Aorta (tissue), 5 donors: ENCODE results near the gene SYNCRIP. TPM values are rescaled to one million over a fixed set of nuclear protein-coding genes. Genes with fewer than 3 reads are reported as not detected.
"Not testable (repeated sequence)": the region's sequence is repeated elsewhere in the genome, so short reads cannot be mapped to it uniquely, and the experiment has no call there.

Experiments used
- ATAC-seq: fragments of 200-7000 bp; cut with Tn5 transposase; one replicate; pipeline ENCODE4 v1.9.1; 2022; ENCODE audit warnings: moderate library complexity; ENCODE audit not compliant: low FRiP score
- DNase-seq, 2 donors: peaks; one replicate each; pipeline ENCODE4 v3.0.0-alpha.2; 2020
- H3K27ac ChIP-seq, 2 donors: one replicate each; pipeline ENCODE4 v1.5.1; 2013; ENCODE audit warnings: low read length in 2 of 2, mild to moderate bottlenecking in 2 of 2, moderate library complexity in 2 of 2, control low read depth in 1 of 2, inconsistent platforms in 1 of 2, low read depth in 1 of 2
- H3K27me3 ChIP-seq, 2 donors: one replicate each; pipeline ENCODE4 v1.6.1; 2013; ENCODE audit warnings: control low read depth in 1 of 2, low read length in 1 of 2, mild to moderate bottlenecking in 1 of 2, moderate library complexity in 1 of 2; ENCODE audit not compliant: insufficient read depth in 2 of 2, control insufficient read depth in 1 of 2
- H3K36me3 ChIP-seq, 2 donors: one replicate each; pipeline ENCODE4 v1.6.1; 2013; ENCODE audit warnings: control low read depth in 1 of 2, low read length in 1 of 2, mild to moderate bottlenecking in 1 of 2; ENCODE audit not compliant: insufficient read depth in 2 of 2, control insufficient read depth in 1 of 2
- H3K4me1 ChIP-seq, 2 donors: one replicate each; pipeline ENCODE4 v1.6.1; 2013; ENCODE audit warnings: low read length in 2 of 2, control low read depth in 1 of 2, mild to moderate bottlenecking in 1 of 2, moderate library complexity in 1 of 2; ENCODE audit not compliant: insufficient read depth in 2 of 2, control insufficient read depth in 1 of 2
- H3K4me3 ChIP-seq, 2 donors: one replicate each; pipeline ENCODE4 v1.5.1; 2013; ENCODE audit warnings: low read length in 2 of 2, control low read depth in 1 of 2, mild to moderate bottlenecking in 1 of 2
- H3K9me3 ChIP-seq: one replicate; pipeline ENCODE4 v1.6.1; 2013; ENCODE audit warnings: mild to moderate bottlenecking, low read length; ENCODE audit not compliant: control insufficient read depth
- WGBS, 2 donors: extraction: QIAGEN DNeasy Blood & Tissue Kit; methylation state at CpG; one replicate each; pipeline ENCODE4 v1.1.7; 2013; 5-methylcytosine and 5-hydroxymethylcytosine counted together
- intact Hi-C, 2 donors: fragments of 100-400 bp; cut with DNase I; formaldehyde crosslinking; loops; one replicate each; pipeline versions ENCODE4 v1.14.2 to v1.15.0; 2022
- long read RNA-seq, 2 donors: library from polyadenylated mRNA; unstranded; transcript quantifications; one replicate each; pipeline ENCODE4 v2.0.0, GENCODE V29; 2020 to 2021
- polyA plus RNA-seq, 2 donors: library from polyadenylated mRNA; stranded (reverse); fragments of 200-250 nt; gene quantifications; one replicate each; pipeline ENCODE4 v1.2.3, GENCODE V29; 2013
- total RNA-seq, 2 donors: library from RNA; stranded (reverse); fragmentation: NEBNext Ultra II Directional; extraction: Animal tissue kit (Norgen Biotek cat#: 25700); gene quantifications; one replicate each; pipeline ENCODE4 v1.2.1, GENCODE V29; 2021
- donor health status: healthy with polysubstance abuse.
- donor health status: Bipolar disorder and iron deficiency.
- donor health status: DM: no; HTN: no; CAD: no.
- donor health status: DM: no; HTN: no; CAD: no.
- donor health status: DM: yes; HTN: yes; CAD: no.

The SYNCRIP gene
- total RNA-seq (100 to 1,000 TPM in 1 of 2 donors, 10 to 100 TPM in 1; 96.4 to 119 TPM), polyA plus RNA-seq (10 to 100 TPM; 35.2 to 54.0 TPM)
- long read RNA-seq, donor 1, full-length matches to known transcripts = 16 of 106 reads
- long read RNA-seq, donor 1, partial matches to known transcripts = 66 of 106 reads
- long read RNA-seq, donor 1, other reads (novel, unspliced or antisense) = 24 of 106 reads
- long read RNA-seq, donor 2, full-length matches to known transcripts = 11 of 33 reads
- long read RNA-seq, donor 2, partial matches to known transcripts = 11 of 33 reads
- long read RNA-seq, donor 2, other reads (novel, unspliced or antisense) = 11 of 33 reads

DNA sequence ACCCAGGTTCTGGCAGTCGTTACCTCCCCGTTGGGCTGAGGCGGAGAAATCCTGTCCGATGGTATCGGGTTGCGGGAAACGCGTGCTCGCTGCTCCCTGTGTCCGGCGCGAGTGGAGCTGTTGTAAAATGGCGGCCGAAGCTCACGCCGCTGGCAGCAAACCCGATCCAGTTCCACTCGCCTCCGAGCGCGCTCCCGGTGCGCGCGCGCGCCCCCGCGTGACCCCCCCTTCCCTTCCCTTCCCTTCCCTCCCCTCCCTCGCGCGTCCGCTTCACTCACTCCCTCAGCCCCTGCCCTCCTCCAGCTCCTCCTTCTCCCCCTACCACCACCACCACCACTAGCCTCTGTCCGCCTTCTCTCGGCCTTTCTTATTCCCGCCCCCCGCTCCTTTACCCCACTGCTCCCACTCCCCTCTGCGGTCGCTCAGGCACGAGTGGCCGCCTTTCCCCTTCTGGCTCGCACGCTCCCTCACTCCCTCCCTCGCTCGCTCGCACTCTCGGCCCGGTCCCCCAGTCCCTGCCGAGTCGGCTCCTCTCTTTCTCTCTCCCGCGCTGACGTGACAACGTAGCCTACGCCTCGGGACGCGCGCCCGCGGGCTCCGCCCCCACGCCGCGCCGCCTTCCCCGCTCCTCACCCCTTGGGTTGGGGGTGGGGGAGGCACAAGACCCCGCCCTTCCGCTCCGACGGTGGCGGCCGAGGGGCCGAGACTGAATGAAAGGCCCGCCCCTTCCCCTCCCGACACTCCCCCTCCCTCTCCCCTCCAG is at the start of gene SYNCRIP:
Gene SYNCRIP, minus strand, starts transcription at position 113 of the 763 bp plus-strand sequence. CDS start 1,447 bp downstream, outside the sequence.
- peak within 1 kb of the TSS; percentile 76 to 81 for H3K4me3 ChIP-seq
- no peaks in the 10 kb centered on the region for H3K27me3 ChIP-seq
- intact Hi-C loops = loop anchor here in 1 of 2 donors (1.0 to 5.0 kb wide), 2 partner anchors 35 to 51 kb away; partner anchors contain the start of gene SNX14
- no peaks in the 10 kb centered on the region for H3K9me3 ChIP-seq
- ATAC-seq = peak; percentile 96
- H3K27ac ChIP-seq = peak within 1 kb of the TSS; percentile 94 to 99
- WGBS, 2 donors = 0 to 1% methylated on average over 50 to 76 of the region's 76 CpGs
- DNase-seq = peak; percentile 99 to 100
- no peaks in the 10 kb centered on the region for H3K4me1 ChIP-seq
- no peaks in the 10 kb centered on the region for H3K36me3 ChIP-seq

DNA sequence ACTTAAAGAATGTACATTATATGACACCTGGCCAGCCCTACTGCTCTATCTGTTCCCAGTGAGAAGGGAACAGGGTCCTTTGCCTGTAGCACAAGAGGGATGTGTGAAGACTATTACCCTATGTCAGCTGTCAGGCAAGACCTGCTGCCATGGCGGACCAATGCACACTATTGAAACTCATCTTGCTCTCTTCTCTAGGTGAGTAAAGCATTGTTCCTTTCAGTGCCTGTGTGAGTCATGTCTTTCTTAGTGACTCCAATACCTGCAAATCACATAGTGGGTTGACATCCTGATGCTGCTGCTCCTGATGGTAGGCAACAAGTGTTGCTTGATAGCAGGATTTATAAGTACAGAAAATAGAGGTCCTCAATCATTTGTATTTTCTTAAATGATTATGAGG is 48.8 kb upstream of the SYNCRIP start:
- DNase-seq = no peak

DNA sequence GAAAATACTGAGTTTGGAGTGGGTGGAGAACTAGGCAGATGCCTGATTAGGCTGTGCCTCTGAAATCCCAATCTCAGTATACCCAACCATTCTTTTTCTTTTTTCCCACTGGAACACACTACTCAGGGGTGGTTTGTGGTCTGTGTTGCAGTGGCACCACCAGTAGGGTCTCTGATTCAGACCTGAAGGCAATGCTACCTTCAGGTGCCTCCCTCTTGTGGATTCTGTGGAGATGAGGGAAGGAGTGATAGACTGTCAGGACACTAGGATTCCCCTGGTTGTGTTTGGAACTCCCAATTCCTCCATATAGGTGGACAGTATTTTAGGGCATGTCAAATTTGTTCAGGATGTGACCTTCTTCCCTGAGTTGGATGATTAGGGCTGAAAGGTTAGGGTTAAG is 47.4 kb upstream of the SYNCRIP start:
- intact Hi-C loops = no loop called here
- no peaks in the 10 kb centered on the region for H3K4me1 ChIP-seq

More for the DNA sequence above, 48.8 kb upstream of the SYNCRIP start:
- intact Hi-C loops = no loop called here
- Histone ChIP-seq H3K4me1 (no peaks in the 10 kb centered on the region), H3K9me3 (no peaks in the 10 kb centered on the region), H3K36me3 (no peaks in the 10 kb centered on the region), H3K27ac (no peak overlapping the region), H3K4me3 (no peak overlapping the region), H3K27me3 (no peaks in the 10 kb centered on the region)
- no peak for ATAC-seq
- WGBS, 2 donors = 99 to 100% methylated on average over 1 of the region's 1 CpG

DNA sequence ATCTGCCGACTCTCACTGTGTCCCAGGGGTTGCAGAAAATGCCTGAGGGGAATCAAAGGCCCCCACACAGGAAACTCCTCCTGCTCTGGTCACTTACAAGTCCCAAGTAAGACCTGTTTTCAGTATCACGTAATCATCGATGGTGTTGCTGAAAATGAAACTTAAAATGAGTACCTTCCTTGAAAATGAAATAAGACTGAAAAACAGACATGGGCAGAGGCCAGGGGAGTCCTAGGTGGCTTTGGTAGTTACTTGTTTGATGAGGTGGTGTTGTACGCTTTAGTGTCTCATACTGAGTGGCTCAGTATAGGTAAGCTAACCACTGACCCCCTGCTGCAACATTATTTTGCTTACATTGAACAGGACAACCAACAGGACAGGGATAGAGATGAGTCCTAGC is 43.0 kb upstream of the SYNCRIP start:
- ATAC-seq (no peak), DNase-seq (no peak)
- 93 to 96% methylated on average over 4 of the region's 4 CpGs for WGBS, 2 donors
- Histone ChIP-seq H3K4me3 (no peak overlapping the region), H3K36me3 (no peaks in the 10 kb centered on the region), H3K9me3 (no peaks in the 10 kb centered on the region), H3K27me3 (no peaks in the 10 kb centered on the region), H3K4me1 (no peaks in the 10 kb centered on the region), H3K27ac (no peak overlapping the region)
- intact Hi-C loops = no loop called here

More for the DNA sequence above, 47.4 kb upstream of the SYNCRIP start:
- H3K9me3 ChIP-seq = no peaks in the 10 kb centered on the region
- ATAC-seq (no peak), DNase-seq (no peak)
- H3K4me3 ChIP-seq = no peak overlapping the region
- H3K27ac ChIP-seq = no peak overlapping the region
- H3K36me3 ChIP-seq = no peaks in the 10 kb centered on the region
- H3K27me3 ChIP-seq = no peaks in the 10 kb centered on the region

DNA sequence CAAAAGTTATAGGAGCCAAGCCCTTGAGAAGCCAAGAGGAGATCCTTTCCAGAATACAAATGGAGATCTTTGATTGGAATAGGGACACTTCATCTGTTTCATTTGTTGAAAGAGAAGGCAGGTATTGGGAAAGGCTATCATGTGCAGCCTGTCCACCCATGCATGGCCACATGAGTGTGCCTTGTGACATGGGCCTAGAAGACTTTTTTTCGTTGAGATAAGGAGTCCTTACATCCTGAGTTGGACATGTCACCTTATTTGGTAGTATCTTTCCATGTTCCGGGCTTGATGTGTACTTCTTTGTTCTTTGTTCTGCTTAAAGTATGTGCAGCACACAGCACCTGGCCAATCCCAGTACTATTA is 42.1 kb upstream of the SYNCRIP start:
- intact Hi-C loops = no loop called here
- Histone ChIP-seq H3K4me3 (no peak overlapping the region), H3K27ac (no peak overlapping the region), H3K9me3 (no peaks in the 10 kb centered on the region), H3K27me3 (no peaks in the 10 kb centered on the region), H3K4me1 (no peaks in the 10 kb centered on the region), H3K36me3 (no peaks in the 10 kb centered on the region)
- ATAC-seq (no peak), DNase-seq (no peak)
- WGBS, 2 donors = 94 to 95% methylated on average over 2 of the region's 2 CpGs

DNA sequence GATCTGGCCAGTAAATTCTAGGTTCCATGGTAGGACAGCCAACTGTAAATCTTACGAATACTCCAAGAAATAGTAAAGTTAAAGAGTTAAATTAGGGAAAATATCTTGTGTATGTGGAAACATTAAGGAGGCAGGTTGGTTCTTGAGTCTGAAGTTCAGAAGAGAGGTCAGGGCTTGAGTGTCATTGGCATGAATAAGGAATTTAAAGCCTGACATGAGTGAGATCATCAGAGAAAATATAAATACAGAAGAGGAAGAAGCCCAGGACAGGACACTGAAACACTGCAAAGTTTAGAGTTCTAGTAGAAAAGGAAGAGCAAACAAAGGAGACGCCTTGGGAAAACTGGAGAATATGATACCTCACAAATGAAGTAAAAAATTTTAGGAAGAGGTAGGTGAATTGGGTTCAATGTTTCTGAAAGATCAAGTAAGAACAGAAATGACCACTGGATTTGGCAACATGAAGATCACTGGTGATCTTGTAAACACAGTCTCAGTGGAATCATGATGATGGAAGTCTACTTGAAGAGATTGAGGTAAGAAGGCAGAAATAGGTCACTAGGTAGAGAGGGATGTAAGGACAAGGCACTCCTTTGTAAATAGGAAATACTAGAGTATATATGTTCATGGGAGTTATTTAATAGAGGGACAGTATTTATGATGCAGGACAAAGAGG is 41.6 kb upstream of the SYNCRIP start:
- Histone ChIP-seq H3K36me3 (no peaks in the 10 kb centered on the region), H3K9me3 (no peaks in the 10 kb centered on the region), H3K4me3 (no peak overlapping the region), H3K27ac (no peak overlapping the region), H3K27me3 (no peaks in the 10 kb centered on the region), H3K4me1 (peaks cover 0 to 1% of the 10 kb centered on the region in 2 donors)
- 70 to 75% methylated on average over 2 of the region's 2 CpGs for whole genome bisulfite sequencing, 2 donors
- intact Hi-C loops = no loop called here
- ATAC-seq = no peak
- no peak for DNase-seq

DNA sequence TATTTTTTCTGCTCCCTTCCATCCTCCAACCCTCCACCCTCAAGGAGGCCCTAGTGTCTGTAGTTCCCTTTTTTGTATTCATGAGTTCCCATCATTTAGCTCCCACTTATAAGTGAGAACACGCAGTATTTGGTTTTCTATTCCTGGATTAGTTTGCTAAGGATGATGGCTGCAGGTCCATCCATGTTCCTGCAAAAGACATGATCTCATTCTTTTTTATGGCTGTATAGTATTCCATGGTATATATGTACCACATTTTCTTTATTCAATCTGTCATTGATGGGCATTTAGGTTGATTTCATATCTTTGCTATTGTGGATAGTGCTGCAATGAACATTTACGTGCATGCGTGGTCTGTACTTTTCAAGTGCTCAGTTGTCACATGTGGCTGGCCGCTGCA is 39.2 kb upstream of the SYNCRIP start:
- WGBS, 2 donors = 100% methylated on average over 4 of the region's 4 CpGs
- not testable (repeated sequence) for DNase-seq

DNA sequence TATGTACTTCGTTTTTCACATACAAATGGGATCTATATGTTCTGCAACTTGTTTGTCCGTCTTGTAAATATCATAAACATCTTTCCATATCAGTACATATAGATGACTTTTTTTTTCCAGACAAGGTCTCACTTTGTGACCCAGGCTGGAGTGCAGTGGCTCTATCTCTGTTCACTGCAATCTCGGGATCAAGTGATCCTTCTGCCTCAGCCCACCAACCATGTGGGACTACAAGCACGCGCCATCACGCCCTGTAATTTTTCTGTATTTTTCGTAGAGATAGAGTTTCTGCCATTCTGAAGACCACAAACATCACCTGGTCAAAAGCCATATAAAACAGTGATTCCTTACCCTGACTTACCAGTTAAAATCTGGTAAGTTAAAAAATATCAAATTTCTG is 37.7 kb upstream of the SYNCRIP start:
- 91 to 95% methylated on average over 7 of the region's 7 CpGs for WGBS, 2 donors
- Histone ChIP-seq H3K4me1 (peaks cover 0 to 4% of the 10 kb centered on the region in 2 donors), H3K27ac (no peak overlapping the region), H3K27me3 (peaks cover 0 to 2% of the 10 kb centered on the region in 2 donors), H3K9me3 (no peaks in the 10 kb centered on the region), H3K36me3 (no peaks in the 10 kb centered on the region), H3K4me3 (no peak overlapping the region)
- ATAC-seq (no peak), DNase-seq (no peak)
- intact Hi-C loops = no loop called here

More for the DNA sequence above, 39.2 kb upstream of the SYNCRIP start:
- intact Hi-C loops, H3K9me3 ChIP-seq, H3K27ac ChIP-seq, H3K4me1 ChIP-seq, ATAC-seq, H3K36me3 ChIP-seq, H3K4me3 ChIP-seq, H3K27me3 ChIP-seq: not testable (repeated sequence)
